CD8-positive, alpha-beta memory T cell (primary cell): Measurements from ENCODE around the gene PLA2G12A. TPM values are rescaled to one million over a fixed set of nuclear protein-coding genes. Genes with fewer than 3 reads are reported as not detected.

Experiments used
- CTCF ChIA-PET: fragments of 350-600 bp; sonication (Branson Sonifier 250); formaldehyde crosslinking; loops from one replicate; lab custom pipeline; 2021; ENCODE audit warnings: antibody characterized with exemption; lab: Charles Lee
- POLR2A ChIA-PET: fragments of 350-600 bp; sonication (Branson Sonifier 250); formaldehyde crosslinking; loops from one replicate; lab custom pipeline; 2021; ENCODE audit warnings: antibody characterized with exemption; lab: Charles Lee
- DNase-seq, 5 donors: peaks; one replicate each; pipeline versions ENCODE4 v3.0.0 to v3.0.0-alpha.2; 2020 to 2022; ENCODE audit warnings: mixed read lengths in 1 of 5
- H3K27ac ChIP-seq: one replicate; pipeline ENCODE4 v1.7.0; 2013; ENCODE audit warnings: low read depth, mild to moderate bottlenecking, low read length, moderate library complexity
- H3K27me3 ChIP-seq: 2 replicates; pipeline ENCODE4 v1.7.0; 2013; ENCODE audit warnings: low read length, mild to moderate bottlenecking; ENCODE audit not compliant: insufficient read depth, poor library complexity, severe bottlenecking
- H3K36me3 ChIP-seq: 2 replicates; pipeline ENCODE4 v1.7.0; 2013; ENCODE audit warnings: mild to moderate bottlenecking, low read length, moderate library complexity; ENCODE audit not compliant: insufficient read depth
- H3K4me1 ChIP-seq: 2 replicates; pipeline ENCODE4 v1.7.0; 2013; ENCODE audit warnings: mild to moderate bottlenecking, low read length, moderate library complexity; ENCODE audit not compliant: insufficient read depth
- H3K4me3 ChIP-seq: 2 replicates; pipeline ENCODE4 v1.7.0; 2013; ENCODE audit warnings: mild to moderate bottlenecking, low read length
- H3K9me3 ChIP-seq: 2 replicates; pipeline ENCODE4 v1.7.0; 2013; ENCODE audit warnings: mild to moderate bottlenecking, low read length
- H3K27ac Mint-ChIP-seq, 8 donors: one replicate each; pipeline ENCODE4 v1.8.0; 2020 to 2021; ENCODE audit warnings: mixed read lengths in 8 of 8, mild to moderate bottlenecking in 6 of 8, inconsistent platforms in 3 of 8, moderate library complexity in 3 of 8
- H3K27me3 Mint-ChIP-seq, 2 donors: one replicate each; pipeline ENCODE4 v1.8.0; 2020 to 2021; ENCODE audit warnings: mixed read lengths in 2 of 2, mild to moderate bottlenecking in 1 of 2, moderate library complexity in 1 of 2
- H3K36me3 Mint-ChIP-seq, 3 donors: one replicate each; pipeline ENCODE4 v1.8.0; 2020 to 2021; ENCODE audit warnings: mixed read lengths in 3 of 3, inconsistent platforms in 1 of 3, mild to moderate bottlenecking in 1 of 3
- H3K4me1 Mint-ChIP-seq, 3 donors: one replicate each; pipeline ENCODE4 v1.8.0; 2020 to 2021; ENCODE audit warnings: mixed read lengths in 3 of 3, inconsistent platforms in 1 of 3, mild to moderate bottlenecking in 1 of 3
- H3K4me3 Mint-ChIP-seq, 7 donors: one replicate each; pipeline ENCODE4 v1.8.0; 2020 to 2021; ENCODE audit warnings: mixed read lengths in 7 of 7, mild to moderate bottlenecking in 6 of 7, moderate library complexity in 4 of 7, inconsistent platforms in 2 of 7
- H3K9me3 Mint-ChIP-seq, 5 donors: one replicate each; pipeline ENCODE4 v1.8.0; 2020 to 2022; ENCODE audit warnings: mixed read lengths in 5 of 5, mild to moderate bottlenecking in 3 of 5, moderate library complexity in 2 of 5, inconsistent platforms in 1 of 5
- polyA plus RNA-seq: library from polyadenylated mRNA; unstranded; fragments of 300-500 nt; fragmentation: Illumina TruSeq; gene quantifications from one replicate; pipeline ENCODE4 v1.2.3, GENCODE V29; 2021
- total RNA-seq, 2 experiments: library from RNA; stranded (reverse); gene quantifications; one replicate each; pipeline ENCODE4 v1.2.3, GENCODE V29; 2021

PLA2G12A gene
- total and polyA plus RNA-seq, 3 experiments from 2014 or later: 16.8 to 44.5 (median 23.0) TPM

DNA sequence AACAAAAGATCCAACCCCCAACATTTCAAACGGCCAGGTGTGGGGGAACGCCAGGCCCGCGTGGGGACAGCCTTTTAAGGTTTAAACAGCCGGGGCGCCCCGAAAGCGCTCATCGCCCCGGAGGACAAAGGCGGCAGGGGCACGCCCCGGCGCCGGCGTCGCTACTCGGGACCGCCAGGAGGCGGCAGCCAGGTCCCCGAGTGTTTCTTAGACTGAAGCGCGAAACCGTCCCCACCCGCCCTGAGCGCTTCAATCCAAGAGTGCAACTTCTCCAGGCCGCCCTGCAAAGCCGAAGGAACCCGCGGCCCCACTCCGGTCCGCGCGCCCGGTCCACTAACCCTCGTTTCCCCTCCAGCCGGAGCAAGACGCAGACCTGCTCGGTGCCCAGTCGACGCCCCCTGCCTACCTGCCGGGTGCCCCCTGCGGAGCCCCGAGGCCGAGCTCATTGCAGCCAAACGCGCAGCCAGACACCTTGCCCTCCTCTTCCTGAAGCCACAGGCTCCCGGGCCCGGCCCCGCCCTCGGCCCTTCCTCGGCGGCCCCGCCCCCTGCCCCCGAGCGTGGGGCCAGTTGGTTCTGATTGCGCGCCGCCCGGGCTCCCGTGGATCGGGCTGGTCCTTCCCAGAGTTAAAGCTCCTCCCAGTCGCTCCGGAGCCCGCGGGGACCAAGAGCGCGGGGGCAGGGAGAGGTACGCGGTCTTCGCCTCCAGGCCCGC, 26.8 kb downstream of the PLA2G12A start, which contains the start of gene CASP6:
TSS of gene CASP6 (minus strand) at position 496 of the 714 bp plus-strand sequence. CDS start at position 446, 50 bp downstream.
- CTCF ChIA-PET: interaction anchor here (0.7 to 1.6 kb wide), 11 partner anchors 9 to 283 kb away, joined by 3 to 6 read pairs (median 3); partner anchors contain the start of genes MCUB and PLA2G12A
- H3K27me3 ChIP-seq: no peaks in the 10 kb centered on the region
- no peaks in the 10 kb centered on the region for H3K9me3 ChIP-seq
- no peaks in the 10 kb centered on the region for H3K36me3 ChIP-seq
- Mint-ChIP-seq H3K4me3 (peak within 1 kb of the TSS; percentile 87 to 96 (median 93)), H3K4me1 (peaks cover 37 to 49% (median 46%) of the 10 kb centered on the region in 3 donors), H3K27ac (peak within 1 kb of the TSS; percentile 75 to 96 (median 90)), H3K9me3 (no peaks in the 10 kb centered on the region), H3K27me3 (no peaks in the 10 kb centered on the region), H3K36me3 (peaks cover 0 to 9% (median 0%) of the 10 kb centered on the region in 3 donors)
- POLR2A ChIA-PET: interaction anchor here (0.7 to 3.4 kb wide), 3 partner anchors 27 to 143 kb away, joined by 3 to 16 read pairs (median 4); partner anchors contain the start of genes MCUB and PLA2G12A
- H3K4me3 ChIP-seq: peak within 1 kb of the TSS; percentile 76
- peak within 1 kb of the TSS; percentile 69 for H3K27ac ChIP-seq
- H3K4me1 ChIP-seq: peaks cover 24% of the 10 kb centered on the region
- DNase-seq: peak; percentile 64 to 80 (median 73)

DNA sequence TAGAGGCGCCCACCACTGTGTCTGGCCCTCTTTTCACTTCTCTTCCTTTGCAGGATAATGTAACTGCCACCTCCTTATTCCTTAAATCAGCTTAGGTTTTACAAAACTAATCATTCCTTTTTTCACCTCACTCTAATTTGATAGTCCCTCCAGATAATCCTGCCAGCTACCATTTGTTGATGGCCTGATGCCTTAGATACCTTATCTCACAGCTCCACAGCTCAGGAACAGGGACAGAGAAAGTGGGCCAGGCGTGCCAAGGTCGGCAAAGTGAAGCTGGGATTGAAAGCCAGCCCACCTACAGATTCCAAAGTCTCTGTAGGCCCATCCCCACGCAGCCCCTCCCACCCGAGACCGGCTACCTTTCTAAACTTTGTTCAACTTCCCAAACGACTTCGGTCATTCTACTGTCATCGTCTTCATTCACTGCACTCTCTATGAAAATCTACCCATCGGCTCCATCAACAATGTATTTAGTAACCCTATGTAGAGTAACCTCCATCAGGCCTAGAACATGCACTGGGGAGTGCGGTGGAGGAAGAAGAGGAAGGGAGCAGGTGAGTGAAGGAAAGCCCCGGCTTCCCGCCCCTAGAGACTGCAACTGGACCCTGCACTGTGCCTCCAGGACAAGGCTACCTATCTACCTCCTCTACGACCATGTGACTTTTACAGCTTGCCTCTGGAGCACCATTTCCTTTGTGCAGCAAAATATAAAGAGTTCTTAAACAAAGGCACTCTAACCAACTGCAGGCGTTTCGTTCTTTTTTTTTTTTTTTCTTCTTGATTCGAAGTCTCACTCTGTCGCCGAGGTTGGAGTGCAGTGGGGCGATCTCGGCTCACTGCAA, 28.1 kb downstream of the PLA2G12A start:
- no peaks in the 10 kb centered on the region for H3K27me3 Mint-ChIP-seq
- Histone ChIP-seq H3K4me1 (peaks cover 24% of the 10 kb centered on the region), H3K4me3 (peak overlapping the region; percentile 76), H3K27me3 (no peaks in the 10 kb centered on the region), H3K27ac (peak overlapping the region; percentile 69), H3K9me3 (no peaks in the 10 kb centered on the region), H3K36me3 (peaks cover 4% of the 10 kb centered on the region)
- H3K27ac Mint-ChIP-seq: peak overlapping the region; percentile 75 to 96 (median 90)
- ChIA-PET POLR2A (interaction anchor here (1.3 to 3.4 kb wide), 3 partner anchors 29 to 142 kb away, joined by 3 to 16 read pairs (median 4); partner anchors contain the start of gene MCUB), CTCF (interaction anchor here (0.7 to 2.1 kb wide), 9 partner anchors 19 to 275 kb away, joined by 3 to 6 read pairs (median 3); partner anchors contain the start of gene GAR1)
- no peaks in the 10 kb centered on the region for H3K9me3 Mint-ChIP-seq
- peak overlapping the region; percentile 87 to 96 (median 93) for H3K4me3 Mint-ChIP-seq
- peaks cover 41 to 50% (median 46%) of the 10 kb centered on the region in 3 donors for H3K4me1 Mint-ChIP-seq
- peaks cover 0 to 17% (median 4%) of the 10 kb centered on the region in 3 donors for H3K36me3 Mint-ChIP-seq
- DNase-seq: peak in 1 of 5 donors; percentile 21

DNA sequence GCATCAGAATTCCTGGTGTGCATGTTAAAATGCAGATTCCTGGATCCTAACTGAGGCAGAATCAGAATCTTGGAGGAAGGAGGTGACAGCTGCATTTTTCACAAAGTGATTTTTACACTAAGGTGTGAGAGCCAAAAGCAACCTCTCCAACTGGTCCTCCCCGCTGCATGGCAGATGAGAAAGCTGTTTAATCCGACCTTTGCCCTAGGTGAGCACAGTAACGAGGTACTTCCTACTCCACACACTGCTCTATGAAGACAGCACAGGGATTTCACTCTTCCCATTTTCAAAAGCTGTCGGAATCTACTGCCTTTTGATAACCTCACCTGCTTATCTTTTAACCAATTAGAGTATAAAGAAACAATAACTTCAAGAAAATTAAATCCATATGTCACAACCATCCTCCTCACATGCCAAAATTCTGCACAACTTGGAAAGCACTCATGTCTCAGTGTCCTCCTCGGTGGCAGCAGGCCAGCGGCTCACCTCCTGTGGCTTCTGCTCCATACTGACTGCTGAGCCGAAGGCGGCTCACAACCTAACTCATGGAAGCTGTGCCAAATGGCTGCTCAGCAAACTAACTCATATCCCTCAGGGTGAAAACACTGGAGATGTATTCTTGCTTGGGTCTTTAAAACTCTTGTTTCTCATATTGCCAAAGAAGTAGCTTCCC, 30.2 kb downstream of the PLA2G12A start:
- peaks cover 0 to 26% (median 6%) of the 10 kb centered on the region in 3 donors for H3K36me3 Mint-ChIP-seq
- no peaks in the 10 kb centered on the region for H3K9me3 Mint-ChIP-seq
- POLR2A ChIA-PET: interaction anchor here (0.6 kb wide), 2 partner anchors 18 to 123 kb away, joined by 4 to 7 read pairs; no protein-coding TSS in a partner anchor
- peaks cover 41 to 50% (median 50%) of the 10 kb centered on the region in 3 donors for H3K4me1 Mint-ChIP-seq
- Histone ChIP-seq H3K4me1 (peaks cover 24% of the 10 kb centered on the region), H3K36me3 (peaks cover 4% of the 10 kb centered on the region), H3K9me3 (no peaks in the 10 kb centered on the region), H3K4me3 (no peak overlapping the region), H3K27ac (no peak overlapping the region), H3K27me3 (no peaks in the 10 kb centered on the region)
- no peak overlapping the region for H3K4me3 Mint-ChIP-seq
- no peaks in the 10 kb centered on the region for H3K27me3 Mint-ChIP-seq
- CTCF ChIA-PET: interaction anchor here (0.8 to 1.4 kb wide), 3 partner anchors 9 to 140 kb away, joined by 3 to 5 read pairs (median 3); partner anchors contain the start of gene MCUB
- DNase-seq: no peak
- peak overlapping the region in 6 of 8 donors; percentile 9 to 66 (median 45) for H3K27ac Mint-ChIP-seq

DNA sequence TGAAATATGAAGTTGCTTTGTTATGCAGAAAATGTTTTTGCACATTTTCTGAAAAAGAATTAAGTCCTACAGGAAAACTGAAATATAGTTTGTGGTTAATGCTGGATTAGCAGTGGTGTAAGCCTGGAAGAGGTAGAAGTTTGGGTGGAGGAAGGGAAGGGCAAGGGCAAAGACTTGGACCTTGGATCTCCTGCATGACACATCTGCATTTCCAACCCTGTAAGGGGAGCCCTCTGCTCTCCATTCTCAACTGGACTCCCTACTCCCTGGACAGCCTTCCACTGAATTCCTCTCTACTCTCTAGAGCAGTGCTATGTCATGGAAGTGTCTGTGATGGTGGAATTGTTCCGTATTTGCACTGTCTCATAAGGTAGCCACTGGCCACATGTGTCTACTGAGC, 31.2 kb downstream of the PLA2G12A start:
- Histone ChIP-seq H3K27ac (no peak overlapping the region), H3K4me1 (peaks cover 19% of the 10 kb centered on the region), H3K4me3 (no peak overlapping the region), H3K9me3 (no peaks in the 10 kb centered on the region), H3K27me3 (no peaks in the 10 kb centered on the region), H3K36me3 (peaks cover 4% of the 10 kb centered on the region)
- Mint-ChIP-seq H3K4me1 (peaks cover 37 to 48% (median 46%) of the 10 kb centered on the region in 3 donors), H3K36me3 (peaks cover 0 to 35% (median 12%) of the 10 kb centered on the region in 3 donors), H3K4me3 (peak overlapping the region in 1 of 7 donors; percentile 62), H3K27ac (peak overlapping the region in 4 of 8 donors; percentile 22 to 87 (median 57)), H3K27me3 (no peaks in the 10 kb centered on the region), H3K9me3 (no peaks in the 10 kb centered on the region)
- CTCF ChIA-PET: interaction anchor here (1.6 kb wide), 1 partner anchor 265 kb away, joined by 4 read pairs; the partner anchor contains the start of gene SEC24B
- POLR2A ChIA-PET: no interaction called here
- DNase-seq: no peak

DNA sequence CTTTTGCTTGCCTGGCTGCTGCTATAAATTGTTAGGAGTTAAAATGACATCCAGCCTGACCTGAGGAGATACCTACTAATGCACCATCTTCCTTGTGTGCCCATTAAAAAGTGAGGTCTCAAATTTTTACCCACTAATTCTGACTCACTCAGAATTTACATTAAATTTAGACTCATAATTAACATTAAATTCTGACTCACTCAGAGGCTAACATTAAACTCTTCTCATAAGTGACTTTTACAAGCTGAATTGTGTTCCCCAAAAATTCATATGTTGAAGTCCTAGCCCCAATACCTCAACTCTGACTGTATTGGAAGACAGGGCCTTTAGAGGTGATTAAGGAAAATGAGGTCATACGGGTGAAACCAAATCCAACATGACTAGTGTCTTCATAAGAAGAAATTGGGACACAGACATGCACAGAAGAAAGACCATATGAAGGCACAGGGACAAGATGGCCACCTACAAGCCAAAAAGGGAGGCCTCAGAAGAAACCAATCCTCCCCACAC, 38.4 kb downstream of the PLA2G12A start:
- POLR2A ChIA-PET: interaction anchor here (1.1 to 1.3 kb wide), 2 partner anchors 11 to 132 kb away, joined by 3 read pairs; partner anchors contain the start of gene MCUB
- Mint-ChIP-seq H3K27ac (peak overlapping the region; percentile 55 to 96 (median 80)), H3K27me3 (no peaks in the 10 kb centered on the region), H3K9me3 (no peaks in the 10 kb centered on the region), H3K4me3 (peak overlapping the region in 6 of 7 donors; percentile 48 to 74 (median 60)), H3K36me3 (peaks cover 0 to 67% (median 24%) of the 10 kb centered on the region in 3 donors), H3K4me1 (peaks cover 29 to 42% (median 32%) of the 10 kb centered on the region in 3 donors)
- CTCF ChIA-PET: interaction anchor here (2.4 kb wide), 1 partner anchor 9 kb away, joined by 5 read pairs; no protein-coding TSS in a partner anchor
- Histone ChIP-seq H3K27ac (no peak overlapping the region), H3K27me3 (no peaks in the 10 kb centered on the region), H3K4me1 (peaks cover 19% of the 10 kb centered on the region), H3K4me3 (peak overlapping the region; percentile 23), H3K9me3 (no peaks in the 10 kb centered on the region), H3K36me3 (peaks cover 12% of the 10 kb centered on the region)
- no peak for DNase-seq

DNA sequence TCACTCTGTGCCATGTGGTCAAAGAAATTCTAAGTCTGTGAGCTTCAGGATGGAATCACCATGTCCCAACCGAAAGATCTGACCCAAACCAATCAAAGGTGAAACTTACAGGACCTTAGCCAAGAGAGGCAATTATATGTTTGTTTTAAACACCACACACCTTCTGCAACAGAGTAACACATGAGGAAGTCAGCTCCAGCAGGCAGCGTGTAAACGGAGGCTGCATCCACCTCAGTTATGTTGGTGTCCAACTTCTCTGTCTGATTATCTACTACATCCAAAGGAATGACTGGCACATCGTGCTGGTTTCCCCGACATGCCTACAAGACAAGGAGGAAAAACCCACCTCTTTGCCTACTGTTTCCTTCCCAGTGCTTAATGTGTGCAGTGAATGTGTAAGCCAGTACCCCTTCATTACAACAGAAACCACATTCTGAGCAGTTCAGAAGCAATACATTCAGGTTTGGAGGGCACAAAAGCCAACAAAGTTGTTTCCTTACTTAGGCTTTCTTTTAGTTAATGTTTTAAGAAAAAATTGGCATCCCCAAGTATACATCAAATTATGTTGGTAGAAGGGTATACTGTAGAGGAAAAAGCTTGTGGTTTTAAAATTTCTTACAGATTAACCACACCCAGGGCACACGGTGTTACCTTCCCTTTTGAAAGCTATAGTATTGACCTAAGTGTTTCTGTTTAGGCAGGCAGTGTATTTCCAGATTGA, 39.0 kb downstream of the PLA2G12A start:
- Mint-ChIP-seq H3K36me3 (peaks cover 0 to 66% (median 24%) of the 10 kb centered on the region in 3 donors), H3K27me3 (no peaks in the 10 kb centered on the region), H3K9me3 (no peaks in the 10 kb centered on the region), H3K4me3 (peak overlapping the region in 6 of 7 donors; percentile 48 to 74 (median 60)), H3K4me1 (peaks cover 29 to 40% (median 32%) of the 10 kb centered on the region in 3 donors), H3K27ac (peak overlapping the region; percentile 55 to 96 (median 80))
- Histone ChIP-seq H3K4me1 (peaks cover 19% of the 10 kb centered on the region), H3K4me3 (peak overlapping the region; percentile 23), H3K36me3 (peaks cover 14% of the 10 kb centered on the region), H3K9me3 (no peaks in the 10 kb centered on the region), H3K27me3 (no peaks in the 10 kb centered on the region), H3K27ac (no peak overlapping the region)
- CTCF ChIA-PET: interaction anchor here (1.0 to 2.4 kb wide), 2 partner anchors 10 to 241 kb away, joined by 3 to 5 read pairs; no protein-coding TSS in a partner anchor
- DNase-seq: peak in 2 of 5 donors; percentile 39 to 44
- POLR2A ChIA-PET: interaction anchor here (1.3 kb wide), 1 partner anchor 131 kb away, joined by 3 read pairs; the partner anchor contains the start of gene MCUB
